Hematopoietic multipotent progenitor cell (in vitro differentiated cells): Measurements from ENCODE around the gene CCDC61. TPM values are rescaled to one million over a fixed set of nuclear protein-coding genes. Genes with fewer than 3 reads are reported as not detected.

Experiments used
- DNase-seq, 3 donors: peaks; one replicate each; pipeline ENCODE4 v3.0.0-alpha.2; 2011 to 2015; ENCODE audit warnings: low read depth in 2 of 3, low spot score in 2 of 3
- small RNA-seq: library from RNA; depleted of rRNA; stranded (forward); fragments of <200 nt; gene quantifications from one replicate; pipeline ENCODE3, GENCODE V24; 2012
- total RNA-seq: library from RNA; depleted of rRNA; stranded (reverse); fragments of >200 nt; gene quantifications from one replicate; pipeline ENCODE4 v1.2.3, GENCODE V29; 2012

CCDC61 gene
- total RNA-seq, 1 donor: 14.3 TPM

- DNase-seq: no peak
These were observed 40.9 kb downstream of the CCDC61 start for GRCh38 chr19:46035986-46036743.

GRCh38 chr19:46036744-46037128 is 41.5 kb downstream of the CCDC61 start:
- no peak for DNase-seq

- DNase-seq: no peak
These were observed 44.9 kb downstream of the CCDC61 start for GRCh38 chr19:46040125-46040524.

GRCh38 chr19:46040952-46041500 is 45.8 kb downstream of the CCDC61 start, which contains the start of gene IGFL4:
TSS of gene IGFL4 (minus strand) at chr19:46041002. CDS start at chr19:46040962, 40 bp downstream.
- DNase-seq: no peak

- DNase-seq: no peak
These were observed 47.1 kb downstream of the CCDC61 start for GRCh38 chr19:46042252-46042883.

- no peak for DNase-seq
These were observed 48.3 kb downstream of the CCDC61 start for GRCh38 chr19:46043519-46043918.

- peak in 1 of 3 donors; percentile 6 for DNase-seq
These were observed 54.3 kb downstream of the CCDC61 start for GRCh38 chr19:46049597-46049996.

GRCh38 chr19:46052896-46053295 is 57.6 kb downstream of the CCDC61 start:
- DNase-seq: no peak

- DNase-seq: no peak
These were observed 61.3 kb downstream of the CCDC61 start for GRCh38 chr19:46056536-46056935.

GRCh38 chr19:46058778-46059177 is 63.5 kb downstream of the CCDC61 start:
- DNase-seq: no peak

- no peak for DNase-seq
These were observed 64.7 kb downstream of the CCDC61 start for GRCh38 chr19:46060012-46060411.

GRCh38 chr19:46063201-46063600 is 67.9 kb downstream of the CCDC61 start:
- DNase-seq: no peak

GRCh38 chr19:46065486-46066071 is 70.3 kb downstream of the CCDC61 start:
- DNase-seq: no peak

- no peak for DNase-seq
These were observed 71.2 kb downstream of the CCDC61 start for GRCh38 chr19:46066471-46066870.

- DNase-seq: no peak
These were observed 72.4 kb downstream of the CCDC61 start for GRCh38 chr19:46067691-46068090.

Small RNA genes within 50 kb of the gene (small RNA-seq; reads per million reads assigned to genes)
- 8.7 reads per million, percentile 91 among the genes with 10 or more reads in this experiment for gene MIR769

Other genes with a start within 250 kb of the CCDC61 start
- 1.6 TPM for gene SIX5, start 226.2 kb upstream of the CCDC61 start, total RNA-seq
- 1.1 TPM for gene DMPK, start 213.0 kb upstream of the CCDC61 start, total RNA-seq
- 8.3 TPM for gene DMWD, start 202.6 kb upstream of the CCDC61 start, total RNA-seq
- 0.27 TPM for gene RSPH6A, start 180.2 kb upstream of the CCDC61 start, total RNA-seq
- 69.5 TPM for gene SYMPK, start 132.3 kb upstream of the CCDC61 start, total RNA-seq
- gene FOXA3, start 131.1 kb upstream of the CCDC61 start, total RNA-seq: 1.6 TPM
- gene IRF2BP1, start 109.3 kb upstream of the CCDC61 start, total RNA-seq: 37.7 TPM
- 3.2 TPM for gene MYPOP, start 92.9 kb upstream of the CCDC61 start, total RNA-seq
- not detected for gene NANOS2, start 80.7 kb upstream of the CCDC61 start, total RNA-seq
- gene NOVA2, start 21.6 kb upstream of the CCDC61 start, total RNA-seq: not detected
- 1.3 TPM for gene PGLYRP1, start 27.6 kb downstream of the CCDC61 start, total RNA-seq
- gene IGFL4, start 45.5 kb downstream of the CCDC61 start, total RNA-seq: under 0.01 TPM
- gene IGFL3, start 129.2 kb downstream of the CCDC61 start, total RNA-seq: not detected
- gene IGFL2, start 152.8 kb downstream of the CCDC61 start, total RNA-seq: not detected
- not detected for gene IGFL1, start 234.3 kb downstream of the CCDC61 start, total RNA-seq